GM18511 (cell line): ENCODE data around the gene DGAT2.
A peak's percentile ranks its signal among the peaks of the same experiment; 100 is the strongest.
"Not testable (repeated sequence)": the region's sequence is repeated elsewhere in the genome, so short reads cannot be mapped to it uniquely, and the experiment has no call there.

Experiments
- ATAC-seq: cut with Tn5 transposase; IDR thresholded peaks from one replicate; pipeline ENCODE4 v1.9.1; 2021; ENCODE audit warnings: mild to moderate bottlenecking, moderate library complexity; ENCODE audit not compliant: unreplicated experiment

The DGAT2 gene

GRCh38 chr11:75748729-75749273 is 19.8 kb upstream of the DGAT2 start:
- not testable (repeated sequence) for ATAC-seq

DNA sequence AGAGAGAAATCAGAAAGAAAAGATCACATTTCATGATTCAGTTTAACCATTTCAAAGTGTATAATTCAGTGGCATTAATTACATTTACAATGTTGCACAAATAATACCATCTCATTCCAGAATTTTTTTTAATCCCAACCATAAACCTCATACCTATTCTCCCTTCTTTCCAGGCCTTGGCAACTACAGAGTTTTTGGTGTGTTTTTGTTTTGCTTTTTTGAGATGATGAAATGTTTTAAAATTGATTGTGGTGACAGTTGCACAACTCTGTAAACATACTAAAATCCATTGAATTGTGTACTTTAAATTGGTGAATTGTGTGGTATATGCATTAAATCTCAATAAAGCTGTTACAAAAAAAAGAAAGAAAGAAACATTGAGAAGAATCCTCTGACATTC is 13.6 kb upstream of the DGAT2 start:
- not testable (repeated sequence) for ATAC-seq

DNA sequence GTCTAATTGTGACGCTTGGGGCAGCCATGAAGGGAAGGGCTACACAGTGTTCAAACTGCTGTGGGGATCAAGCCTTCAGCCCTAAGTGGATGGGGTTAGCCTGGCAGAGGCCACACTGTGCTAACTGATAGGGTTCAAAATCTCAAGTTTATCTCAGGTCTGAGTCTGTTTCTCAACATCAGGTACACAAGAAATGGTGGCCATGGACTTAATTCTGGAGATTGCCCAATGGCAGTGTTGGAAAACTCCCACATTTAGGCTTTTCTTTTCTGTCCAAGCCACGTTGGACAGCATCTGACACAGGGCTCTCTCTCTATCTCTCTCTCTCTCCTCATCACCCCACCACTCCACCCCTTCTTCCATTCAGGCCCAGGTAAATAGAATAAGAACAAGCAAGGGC is 10.9 kb upstream of the DGAT2 start:
- no peak for ATAC-seq

DNA sequence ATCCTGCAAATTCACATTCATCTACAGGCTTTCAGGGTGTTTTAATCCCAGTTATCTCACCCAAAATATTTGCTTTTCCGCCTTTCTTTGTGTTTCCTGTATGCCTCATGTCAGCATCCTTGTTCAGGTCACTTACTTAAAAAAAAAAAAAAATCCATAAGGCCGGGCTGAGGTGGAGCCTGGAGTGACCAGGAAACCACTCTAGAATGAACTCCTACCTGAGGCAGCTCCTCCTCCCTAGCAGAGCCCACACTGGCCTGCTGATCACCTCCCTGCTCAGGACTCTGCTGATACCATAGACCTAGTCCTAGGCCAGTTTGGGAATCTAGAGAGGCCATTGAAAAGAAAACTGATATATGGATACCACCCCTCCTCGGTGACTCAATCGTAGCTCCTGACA is 8.7 kb upstream of the DGAT2 start:
- ATAC-seq: no peak

GRCh38 chr11:75760243-75760642 is 8.3 kb upstream of the DGAT2 start:
- ATAC-seq: no peak

DNA sequence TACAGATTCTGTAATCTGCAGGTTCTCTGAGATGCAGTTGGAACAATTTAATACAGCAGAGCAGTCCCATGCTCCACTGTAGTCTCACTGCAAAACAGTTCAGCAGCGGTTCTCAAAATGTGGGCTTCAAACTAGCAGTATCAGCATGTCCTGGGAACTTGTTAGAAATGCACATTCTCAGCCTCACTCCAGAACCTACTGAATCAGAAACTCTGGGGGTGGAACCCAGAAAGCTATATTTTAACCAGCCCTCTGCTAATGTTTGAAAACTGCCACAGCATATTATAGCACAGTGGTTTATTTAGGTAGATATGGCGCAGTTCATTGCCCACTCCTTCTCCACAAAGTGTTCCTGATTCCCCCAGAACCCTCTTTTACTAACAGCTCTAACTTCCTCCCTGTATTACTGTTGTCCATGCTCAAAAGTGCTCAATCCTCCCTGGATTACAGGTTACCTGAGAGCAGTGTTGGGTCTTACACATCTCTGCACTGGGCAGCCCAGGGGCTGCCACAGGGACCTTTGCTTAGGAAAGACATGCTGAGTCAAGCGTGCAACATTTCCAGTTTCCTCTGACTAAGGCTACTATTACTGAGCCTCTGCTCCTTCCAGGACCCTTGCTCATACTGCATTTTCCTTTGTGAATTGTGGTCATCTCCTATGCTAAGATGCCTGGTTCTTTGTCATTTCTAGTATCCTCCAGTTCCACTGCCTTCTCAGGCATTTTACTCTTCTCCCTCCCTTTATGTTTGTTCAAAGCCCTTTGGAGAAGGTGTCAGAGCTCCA is 7.7 kb upstream of the DGAT2 start:
- ATAC-seq: no peak

DNA sequence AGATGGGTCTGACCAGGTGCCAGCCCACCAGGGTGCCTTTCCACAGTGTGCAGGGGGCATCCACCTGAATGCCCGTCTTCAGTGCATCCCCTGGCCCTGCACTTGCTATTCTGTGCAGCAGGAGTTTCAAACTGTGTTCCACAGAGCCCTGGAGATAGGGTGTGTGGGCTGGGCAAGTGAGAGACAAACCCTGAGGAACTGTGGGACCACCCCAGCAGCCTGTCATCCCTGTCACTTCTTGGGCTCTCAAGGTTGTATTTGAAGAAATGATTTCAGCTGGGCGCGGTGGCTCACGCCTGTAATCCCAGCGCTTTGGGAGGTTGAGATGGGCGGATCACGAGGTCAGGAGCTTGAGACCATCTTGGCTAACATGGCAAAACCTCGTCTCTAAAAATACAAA is 6.4 kb upstream of the DGAT2 start:
- no peak for ATAC-seq

GRCh38 chr11:75762885-75763284 is 5.7 kb upstream of the DGAT2 start:
- ATAC-seq: no peak

GRCh38 chr11:75763846-75764245 is 4.7 kb upstream of the DGAT2 start:
- ATAC-seq: no peak

- no peak for ATAC-seq
Measured at GRCh38 chr11:75765116-75765515, 3.5 kb upstream of the DGAT2 start.

DNA sequence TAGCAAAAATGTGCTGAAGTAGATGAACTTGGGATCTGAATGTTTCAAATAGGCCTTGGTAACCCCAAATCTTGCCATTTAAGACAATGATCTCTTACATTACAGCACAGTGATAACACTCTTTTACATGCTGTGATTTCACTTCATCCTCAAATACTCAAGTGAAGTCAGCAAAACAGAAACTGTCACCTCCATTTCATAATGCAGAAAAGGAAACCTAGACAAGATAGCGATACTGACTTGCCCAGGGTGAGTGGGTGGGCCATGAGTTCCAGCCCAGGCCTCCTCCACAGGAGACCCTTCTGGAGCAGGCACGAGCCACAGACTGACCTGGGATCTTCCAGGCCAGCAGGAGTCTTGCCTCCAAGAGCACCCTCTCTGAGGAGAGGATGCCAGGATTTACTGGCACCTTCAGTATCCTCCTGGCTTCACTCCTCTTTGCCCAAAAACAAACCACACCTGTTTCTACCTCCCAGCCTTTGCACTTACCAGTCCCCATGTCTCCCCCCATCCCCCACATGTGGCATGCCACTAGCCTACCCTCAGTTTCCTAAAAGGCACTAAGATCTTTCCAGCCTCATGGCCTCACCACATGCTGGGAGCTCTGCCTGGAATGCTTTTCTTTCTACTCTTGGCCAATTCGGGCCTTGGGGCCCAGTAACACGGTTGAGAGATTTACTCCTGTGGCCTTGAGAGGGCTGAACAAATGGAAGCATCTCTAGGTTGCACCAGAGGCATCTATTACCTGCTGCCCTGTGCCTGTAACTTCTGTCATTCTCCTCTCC is 1.9 kb upstream of the DGAT2 start:
- no peak for ATAC-seq

- ATAC-seq: no peak
Measured at GRCh38 chr11:75767228-75767572, 1.4 kb upstream of the DGAT2 start.

DNA sequence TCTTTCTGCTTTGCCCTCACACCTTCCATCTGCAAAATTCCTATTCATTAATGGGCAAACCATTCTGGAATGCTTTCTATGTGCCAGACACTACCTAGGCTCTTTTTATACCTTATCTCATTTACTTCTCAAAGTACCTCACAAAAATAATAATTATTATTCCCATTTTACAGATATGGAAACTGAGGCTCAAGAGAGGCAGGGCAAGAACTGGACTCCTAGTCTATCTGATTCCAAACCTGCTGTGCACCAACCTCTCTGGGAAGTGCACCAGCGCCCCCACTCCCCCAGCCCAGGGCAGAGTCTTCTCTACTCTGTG is 826 bp upstream of the DGAT2 start:
- ATAC-seq: no peak

GRCh38 chr11:75768909-75769771 is 562 bp downstream of the DGAT2 start:
- ATAC-seq: no peak

- ATAC-seq: no peak
Measured at GRCh38 chr11:75770102-75770501, 1.5 kb downstream of the DGAT2 start.

DNA sequence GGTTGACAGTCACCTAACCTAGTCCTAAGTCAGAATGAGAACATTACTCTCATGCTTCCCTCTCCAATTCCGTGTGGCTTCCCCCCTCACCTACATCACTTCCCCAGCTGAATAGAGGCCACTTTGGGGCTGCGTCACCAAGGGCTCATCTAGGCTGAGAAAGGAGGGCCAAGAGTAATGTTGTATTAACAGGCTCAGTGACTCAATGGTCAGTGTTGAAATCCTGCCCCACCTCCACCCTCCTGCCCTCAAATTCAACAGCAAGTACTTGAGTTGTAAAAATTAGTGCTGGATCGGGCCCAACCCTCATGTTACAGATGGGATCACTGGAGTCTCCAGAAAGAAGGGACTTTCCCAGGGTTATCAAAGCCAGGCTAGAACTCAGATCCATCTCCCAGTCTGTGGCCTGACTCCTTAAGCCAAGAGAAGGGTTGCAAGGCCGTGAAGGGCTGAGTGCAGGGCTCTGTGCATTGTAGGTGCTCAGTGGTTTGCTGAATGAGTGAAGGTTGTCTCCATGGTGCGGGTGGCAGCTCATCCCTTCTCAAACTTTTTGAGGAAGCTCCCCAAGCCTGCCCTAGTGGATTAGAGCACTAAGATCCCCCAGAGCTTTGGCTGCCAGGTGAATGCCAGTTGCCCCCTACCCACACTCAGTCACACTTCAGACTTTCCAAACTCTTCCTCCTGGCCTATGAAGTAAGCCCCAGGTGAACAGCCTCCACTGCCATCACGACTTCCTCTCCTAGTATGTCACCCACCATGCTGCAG is 3.2 kb downstream of the DGAT2 start:
- ATAC-seq: no peak

GRCh38 chr11:75773595-75774353 is 5.2 kb downstream of the DGAT2 start:
- peak; percentile 92 for ATAC-seq

DNA sequence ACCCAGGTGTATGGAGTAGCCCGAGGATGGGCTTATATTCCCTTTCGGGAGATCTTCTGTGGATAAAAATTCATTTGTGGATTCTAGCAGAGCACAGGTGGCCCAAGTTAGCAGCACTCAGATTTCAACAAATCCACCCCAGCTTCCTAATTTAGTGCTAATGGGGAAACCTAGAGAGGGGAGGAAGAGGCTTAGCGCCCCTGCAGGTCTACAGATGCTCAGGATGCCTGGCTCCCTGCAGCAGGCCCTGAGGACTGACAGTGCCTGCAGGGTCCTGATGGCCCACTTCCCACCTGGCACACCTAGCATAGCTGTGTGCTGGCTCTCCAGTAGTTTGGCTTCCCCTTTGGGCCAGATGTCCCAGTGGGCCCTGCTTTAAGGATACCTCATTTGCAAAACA is 6.5 kb downstream of the DGAT2 start:
- no peak for ATAC-seq

DNA sequence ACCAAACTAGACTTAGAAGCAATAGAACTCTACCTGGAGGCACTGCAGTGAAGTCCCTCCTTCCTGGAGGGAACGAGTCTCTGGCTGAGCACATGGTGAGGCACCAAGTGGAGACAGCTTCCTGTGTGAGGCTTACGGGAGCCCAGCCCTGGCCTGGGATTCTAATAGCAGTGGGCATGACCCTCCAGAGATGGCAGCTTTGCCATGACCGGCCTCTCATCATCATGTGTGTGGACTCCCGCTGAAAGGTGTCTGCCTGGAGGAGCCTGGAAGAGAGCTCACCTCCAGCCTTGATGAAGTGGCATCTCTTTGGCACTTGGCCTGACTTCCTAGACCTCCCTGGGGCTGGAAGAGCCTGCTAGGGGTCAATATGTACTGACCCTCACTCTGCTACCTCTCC is 8.0 kb downstream of the DGAT2 start:
- ATAC-seq: no peak
